Superior temporal gyrus (tissue), 1 donor: ENCODE results near the gene TRAPPC3.

Experiments used
- DNase-seq: peaks from one replicate; pipeline ENCODE4 v3.0.0-alpha.2; 2016; ENCODE audit errors: extremely low spot score

The TRAPPC3 gene

DNA sequence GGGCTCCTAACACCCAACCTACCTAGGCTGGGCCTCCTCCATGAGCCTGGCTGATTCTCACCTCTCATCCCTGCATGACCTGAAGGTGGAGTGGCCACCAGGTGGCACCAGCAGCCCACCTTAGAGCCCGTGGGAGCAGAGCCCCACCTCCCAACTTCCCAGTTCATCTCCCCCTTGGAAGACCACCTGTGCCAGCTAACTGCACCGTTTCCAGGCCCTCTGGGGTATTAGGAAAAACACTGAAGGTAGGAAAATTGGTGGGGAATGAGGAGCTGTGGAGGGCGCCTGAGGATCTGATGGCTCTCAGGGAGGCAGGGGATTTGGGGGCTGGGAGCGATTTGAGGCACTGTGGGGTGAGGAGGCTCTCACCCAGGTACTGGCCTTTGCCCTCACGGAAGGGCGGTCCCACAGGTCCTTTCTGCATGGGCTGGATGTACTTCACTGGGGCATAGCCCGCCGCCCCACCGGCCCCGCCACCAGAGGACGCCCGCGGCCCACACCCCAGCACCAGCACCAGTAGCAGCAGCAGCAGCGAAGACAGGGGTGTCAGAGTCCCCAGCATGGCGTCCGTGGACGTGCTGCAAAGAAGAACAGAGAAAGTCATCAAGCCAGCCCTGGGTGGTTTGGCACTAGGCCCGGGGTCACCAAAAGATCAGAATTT is 49.5 kb downstream of the TRAPPC3 start:
- DNase-seq = peak; percentile 81

DNA sequence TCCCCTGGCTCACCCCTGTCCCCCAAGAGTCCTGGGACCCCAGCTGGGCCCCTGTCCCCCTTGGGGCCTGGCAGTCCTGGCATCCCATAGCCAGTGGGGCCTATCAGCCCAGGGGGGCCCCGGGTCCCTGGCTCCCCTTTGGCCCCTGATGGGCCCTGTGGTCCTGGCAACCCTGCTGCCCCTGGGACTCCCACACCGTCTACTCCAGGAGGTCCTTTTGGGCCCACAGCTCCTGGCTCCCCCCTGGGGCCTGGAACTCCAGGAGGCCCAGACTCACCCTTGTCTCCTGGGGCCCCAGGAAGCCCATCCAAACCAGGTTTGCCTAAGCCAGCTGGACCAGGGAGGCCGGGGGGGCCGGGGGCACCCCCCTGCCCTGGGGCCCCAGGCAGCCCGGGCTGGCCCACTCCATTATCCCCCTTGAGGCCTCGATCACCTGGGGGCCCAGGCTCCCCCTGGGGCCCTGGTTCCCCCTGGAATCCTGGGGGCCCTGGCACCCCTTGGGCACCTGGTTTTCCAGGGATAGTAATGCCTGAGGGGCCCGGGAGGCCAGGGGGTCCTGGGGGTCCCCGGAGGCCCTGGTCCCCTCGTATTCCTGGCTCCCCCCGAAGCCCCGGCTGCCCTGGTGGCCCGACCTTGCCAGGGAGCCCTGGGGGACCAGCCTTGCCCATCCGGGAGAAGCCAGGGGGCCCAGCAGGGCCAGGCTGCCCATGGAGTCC is 50.5 kb downstream of the TRAPPC3 start:
- no peak for DNase-seq

DNA sequence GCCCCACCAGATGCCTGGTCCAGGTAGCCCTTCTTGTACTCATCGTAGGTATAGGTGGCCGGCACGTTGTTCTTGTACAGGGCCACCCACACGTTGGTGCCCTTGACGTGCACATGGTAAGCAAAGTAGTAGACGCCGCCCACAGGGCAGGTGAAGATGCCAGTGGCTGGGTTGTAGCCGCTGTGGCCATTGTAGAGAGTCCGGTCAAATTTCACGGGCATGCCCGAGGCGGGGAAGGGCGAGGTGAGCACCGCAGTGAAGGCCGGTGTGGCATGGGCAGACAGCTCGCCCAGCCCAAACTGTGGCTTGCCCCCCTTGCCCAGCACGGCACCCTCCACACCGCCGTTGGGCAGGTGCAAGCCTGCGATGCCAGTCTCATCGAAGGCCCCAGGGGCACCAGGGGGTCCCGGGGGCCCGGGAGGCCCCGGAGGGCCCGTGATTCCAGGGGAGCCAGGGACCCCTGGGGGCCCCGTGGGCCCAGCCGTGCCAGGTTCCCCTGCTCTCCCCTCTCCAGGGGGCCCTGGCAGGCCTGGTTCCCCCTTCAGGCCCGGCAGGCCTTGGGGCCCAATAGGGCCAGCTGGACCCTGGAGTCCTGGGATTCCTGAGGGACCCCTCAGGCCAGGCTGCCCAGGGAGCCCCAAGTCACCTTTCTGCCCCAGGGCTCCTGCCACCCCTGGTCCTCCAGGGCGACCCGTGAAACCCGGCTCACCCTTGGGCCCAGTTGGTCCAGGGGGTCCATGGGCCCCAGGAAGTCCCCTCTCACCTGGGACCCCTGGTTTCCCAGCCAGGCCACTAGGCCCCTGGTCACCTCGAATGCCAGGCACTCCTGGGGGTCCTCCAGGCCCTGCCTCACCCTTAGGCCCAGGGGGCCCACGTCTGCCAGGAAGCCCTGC is 51.3 kb downstream of the TRAPPC3 start:
- no peak for DNase-seq

DNA sequence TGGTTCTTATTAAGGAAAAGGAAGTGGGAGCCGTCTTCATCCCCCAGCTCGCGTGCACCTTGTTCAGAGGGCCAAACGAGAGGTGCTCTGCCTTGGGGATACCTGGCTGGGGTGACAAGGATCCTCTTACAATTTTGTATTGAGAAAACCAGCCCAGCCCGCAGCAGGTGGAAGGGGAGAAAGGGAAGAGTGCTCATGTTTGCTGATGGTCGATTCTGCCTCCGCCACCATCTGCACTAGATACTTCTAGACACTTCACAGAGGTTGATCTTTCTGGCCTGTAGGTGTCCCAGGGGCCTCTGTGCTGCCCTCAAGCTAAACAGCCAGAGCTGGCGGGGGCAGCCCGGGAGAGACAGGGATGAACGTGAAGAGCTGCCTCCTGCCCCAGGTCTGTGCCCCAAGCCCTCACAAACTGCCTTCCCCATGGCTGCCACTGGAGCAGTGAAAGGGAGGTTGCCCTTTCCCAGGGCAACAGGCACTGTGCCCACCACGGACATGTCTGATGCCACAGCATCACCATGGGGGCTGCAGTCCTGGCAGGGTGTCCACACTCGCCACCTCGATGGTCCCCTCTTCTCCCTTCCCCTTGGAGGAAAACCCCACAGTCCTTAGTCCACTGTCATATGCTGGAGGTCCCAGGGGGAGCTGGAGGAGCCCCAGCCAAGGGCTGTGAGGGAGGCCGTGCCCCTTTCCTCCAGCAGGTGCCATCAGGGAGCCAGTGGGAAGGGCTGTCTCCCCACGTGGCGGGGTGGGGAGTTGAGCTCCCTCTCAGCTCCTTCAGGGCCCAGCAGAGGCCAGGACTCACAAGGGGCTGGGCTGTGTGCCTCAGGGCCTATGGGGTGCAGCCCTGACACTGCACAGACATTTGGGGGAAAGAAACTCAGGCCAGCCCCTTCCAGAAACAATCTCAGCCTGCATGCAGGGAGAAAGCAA is 52.5 kb downstream of the TRAPPC3 start:
- no peak for DNase-seq

DNA sequence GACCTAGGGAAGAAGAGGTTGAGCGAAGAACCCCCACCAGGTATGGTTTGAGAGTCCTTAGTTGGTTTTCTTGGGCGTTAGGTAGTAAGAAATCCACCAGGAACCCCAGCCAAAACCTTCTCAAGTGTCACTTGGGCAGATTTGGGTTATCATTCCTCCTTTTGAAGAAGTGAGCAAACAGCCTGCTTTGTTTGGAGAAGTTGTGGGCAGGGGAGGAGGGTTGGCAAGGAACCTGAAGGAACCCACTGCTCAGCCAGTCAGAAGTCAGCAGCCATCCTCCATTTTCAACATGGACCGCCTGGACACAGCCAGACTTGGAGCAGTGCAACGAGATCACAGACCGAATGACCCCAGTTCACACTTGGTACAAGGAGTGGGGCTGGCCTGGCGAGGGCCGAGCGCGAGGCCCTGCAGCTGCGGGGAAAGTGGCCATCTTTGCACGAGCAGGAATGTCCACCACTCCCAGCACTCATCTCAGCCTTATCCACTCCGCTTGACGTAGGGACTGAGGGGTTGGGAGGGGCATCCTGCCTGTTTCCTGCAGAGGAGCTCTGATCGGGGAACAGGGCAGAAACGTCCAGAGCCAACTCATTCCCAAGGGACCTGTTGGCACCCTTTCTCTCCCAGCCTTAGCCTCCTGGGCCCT is 53.4 kb downstream of the TRAPPC3 start:
- DNase-seq = no peak

DNA sequence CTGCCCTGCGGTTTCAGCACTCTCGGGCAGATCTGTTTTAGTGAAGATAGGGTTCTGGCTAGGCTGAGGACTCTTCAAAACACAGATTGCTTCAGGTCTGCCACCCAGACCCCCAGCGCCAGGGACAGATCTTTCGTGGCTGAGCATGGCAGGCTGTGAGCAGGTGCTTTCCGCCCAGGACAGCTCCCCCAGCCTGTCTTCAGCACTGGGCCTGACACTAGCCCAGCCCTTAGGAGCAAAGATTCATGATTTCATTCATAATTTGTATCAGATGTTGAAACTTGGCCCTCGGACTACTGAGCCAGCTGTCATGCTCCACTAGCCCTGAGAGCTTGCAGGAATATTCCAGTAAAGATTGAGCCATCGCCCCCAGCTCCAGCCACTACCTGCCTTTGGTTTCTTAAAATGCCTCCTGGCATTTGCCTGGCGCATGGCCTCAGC is 54.6 kb downstream of the TRAPPC3 start:
- no peak for DNase-seq

DNA sequence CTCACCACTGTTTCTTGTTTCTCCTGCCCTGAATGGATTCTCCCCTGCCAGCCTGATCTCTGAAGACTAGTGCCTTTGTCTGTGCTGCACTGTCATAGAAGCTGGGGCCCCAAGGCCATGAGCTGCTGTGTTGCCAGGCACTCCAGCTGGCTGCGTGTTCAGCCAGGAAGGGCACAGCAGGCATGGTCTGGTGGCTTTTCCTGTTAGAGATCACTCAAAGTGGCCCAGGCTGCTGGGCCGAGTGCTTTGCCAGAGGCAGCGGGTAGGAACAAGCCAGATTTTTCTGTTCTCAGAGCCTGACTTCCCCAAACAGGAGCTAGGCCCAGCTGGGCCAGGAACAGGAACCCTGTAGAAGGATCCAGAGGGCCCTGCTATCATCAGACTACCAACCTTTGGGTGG is 55.4 kb downstream of the TRAPPC3 start:
- peak; percentile 90 for DNase-seq

DNA sequence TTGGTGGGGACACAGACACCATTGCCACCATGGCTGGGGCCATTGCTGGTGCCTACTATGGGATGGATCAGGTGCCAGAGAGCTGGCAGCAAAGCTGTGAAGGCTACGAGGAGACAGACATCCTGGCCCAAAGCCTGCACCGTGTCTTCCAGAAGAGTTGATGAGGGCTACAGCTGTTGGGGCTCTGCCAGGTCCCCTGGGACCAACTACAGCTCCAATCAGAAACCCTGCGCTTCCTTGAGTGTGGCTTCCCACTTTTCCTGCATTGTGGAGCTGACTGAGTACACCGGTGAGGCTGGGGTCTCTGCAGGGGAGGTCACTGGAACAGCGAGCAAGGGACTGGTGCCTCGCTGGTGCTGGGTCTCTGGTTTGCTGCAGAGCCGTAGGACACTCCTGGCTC is 56.1 kb downstream of the TRAPPC3 start:
- DNase-seq = no peak

DNA sequence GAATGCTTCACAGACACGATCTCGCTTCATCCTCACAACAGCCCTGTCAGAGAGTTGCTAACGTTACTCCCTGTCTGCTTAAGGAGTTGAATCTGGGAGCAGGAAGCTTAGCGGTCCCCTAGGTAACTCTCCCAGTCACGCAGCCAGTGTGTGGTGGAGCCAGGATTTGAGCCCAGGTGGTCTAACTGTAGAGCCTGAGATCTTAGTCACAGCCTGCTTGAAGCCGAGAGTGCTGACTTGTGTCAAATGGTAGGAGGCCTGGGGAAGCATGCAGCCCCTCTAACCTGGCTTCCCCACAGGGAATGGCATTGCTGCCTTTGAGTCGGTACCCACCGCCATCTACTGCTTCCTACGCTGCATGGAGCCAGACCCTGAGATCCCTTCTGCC is 56.5 kb downstream of the TRAPPC3 start:
- no peak for DNase-seq

DNA sequence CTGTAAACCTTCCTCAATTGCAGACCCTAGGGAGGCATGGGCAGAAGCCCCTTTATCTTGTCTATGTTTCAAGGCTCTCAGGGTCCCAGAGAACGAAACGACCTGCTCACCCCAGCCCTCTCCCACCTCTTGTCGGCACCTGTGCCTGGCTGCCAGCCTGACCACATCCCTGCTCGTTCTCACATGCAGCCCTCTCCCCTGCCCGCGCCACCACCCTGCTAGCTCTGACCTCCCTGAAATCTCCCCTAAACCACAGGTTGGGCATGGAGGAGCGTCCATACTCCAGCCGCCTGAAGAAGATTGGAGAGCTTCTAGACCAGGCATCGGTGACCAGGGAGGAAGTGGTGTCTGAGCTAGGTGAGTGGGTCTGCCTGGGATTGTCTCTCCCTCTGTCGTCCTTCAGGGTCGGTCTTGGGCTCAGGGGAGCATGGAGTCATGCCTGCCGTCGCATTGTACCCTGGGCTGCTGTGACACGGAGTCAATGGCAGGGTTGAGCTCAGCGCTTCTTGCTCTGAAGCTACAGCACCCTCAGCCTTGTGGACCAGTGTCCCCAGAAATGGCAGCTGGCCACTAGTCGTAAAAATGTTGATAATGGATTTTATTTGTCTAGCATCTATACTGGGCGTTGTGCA is 57.0 kb downstream of the TRAPPC3 start:
- DNase-seq = no peak

DNA sequence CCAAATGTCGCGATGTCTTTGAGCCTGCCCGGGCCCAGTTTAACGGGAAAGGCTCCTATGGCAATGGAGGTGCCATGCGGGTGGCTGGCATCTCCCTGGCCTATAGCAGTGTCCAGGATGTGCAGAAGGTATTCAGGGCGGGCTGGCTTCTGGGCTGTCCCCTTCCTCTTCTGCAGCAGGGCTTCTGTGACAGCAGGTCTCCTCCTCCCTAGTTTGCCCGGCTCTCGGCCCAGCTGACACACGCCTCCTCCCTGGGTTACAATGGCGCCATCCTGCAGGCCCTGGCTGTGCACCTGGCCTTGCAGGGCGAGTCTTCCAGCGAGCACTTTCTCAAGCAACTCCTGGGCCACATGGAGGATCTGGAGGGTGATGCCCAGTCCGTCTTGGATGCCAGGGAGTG is 57.6 kb downstream of the TRAPPC3 start:
- DNase-seq = no peak

DNA sequence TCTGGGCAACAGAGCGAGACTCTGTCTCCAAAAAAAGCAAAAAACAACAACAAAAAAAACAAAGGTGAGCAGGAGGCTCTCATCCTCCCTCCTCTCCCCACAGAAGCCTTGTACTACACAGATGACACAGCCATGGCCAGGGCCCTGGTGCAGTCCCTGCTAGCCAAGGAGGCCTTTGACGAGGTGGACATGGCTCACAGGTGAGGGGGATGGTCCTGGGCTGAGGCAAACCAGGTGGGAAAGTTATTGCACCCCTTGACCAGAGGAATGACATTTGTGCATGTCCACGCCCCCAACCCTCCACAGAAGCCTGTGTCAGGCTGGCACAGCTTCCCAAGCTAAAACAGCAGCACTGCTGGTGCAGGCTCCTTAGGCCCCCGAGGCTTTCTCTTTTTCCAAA is 58.1 kb downstream of the TRAPPC3 start:
- DNase-seq = no peak

DNA sequence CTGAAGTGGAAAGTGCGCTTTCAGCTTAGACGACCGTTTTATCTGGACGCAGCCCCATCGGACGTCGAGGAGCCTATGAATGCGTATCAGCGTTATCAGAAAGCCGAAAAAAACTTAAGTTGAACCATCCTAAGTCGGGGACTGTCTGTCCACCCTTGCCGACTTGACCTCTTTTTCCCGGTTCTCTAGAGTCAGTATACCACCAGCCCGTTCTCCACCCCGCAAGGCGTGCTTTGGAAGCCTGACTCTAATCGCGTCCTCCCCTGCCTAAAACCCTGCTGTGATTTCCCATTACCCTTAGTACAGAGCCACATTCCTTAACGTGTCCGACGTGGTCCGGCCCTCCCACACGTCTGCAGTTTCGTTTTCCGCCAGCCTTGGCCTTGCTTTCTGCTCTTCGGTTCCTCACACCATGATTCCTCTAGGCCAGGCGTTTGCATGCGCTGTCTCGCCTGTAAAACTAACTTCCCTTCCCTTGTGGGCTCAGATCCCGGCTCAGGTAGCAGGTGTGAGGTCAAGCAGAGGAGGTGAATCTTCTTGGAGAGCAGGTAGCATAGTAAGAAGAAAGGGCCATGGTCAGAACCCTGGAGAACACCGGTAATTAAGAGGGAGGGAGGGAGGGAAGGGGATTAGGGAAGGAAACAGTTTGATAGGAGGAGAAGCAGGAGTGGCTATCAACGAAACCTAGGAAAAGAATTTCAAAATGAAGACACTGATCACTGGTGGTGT is 59.7 kb downstream of the TRAPPC3 start:
- no peak for DNase-seq

DNA sequence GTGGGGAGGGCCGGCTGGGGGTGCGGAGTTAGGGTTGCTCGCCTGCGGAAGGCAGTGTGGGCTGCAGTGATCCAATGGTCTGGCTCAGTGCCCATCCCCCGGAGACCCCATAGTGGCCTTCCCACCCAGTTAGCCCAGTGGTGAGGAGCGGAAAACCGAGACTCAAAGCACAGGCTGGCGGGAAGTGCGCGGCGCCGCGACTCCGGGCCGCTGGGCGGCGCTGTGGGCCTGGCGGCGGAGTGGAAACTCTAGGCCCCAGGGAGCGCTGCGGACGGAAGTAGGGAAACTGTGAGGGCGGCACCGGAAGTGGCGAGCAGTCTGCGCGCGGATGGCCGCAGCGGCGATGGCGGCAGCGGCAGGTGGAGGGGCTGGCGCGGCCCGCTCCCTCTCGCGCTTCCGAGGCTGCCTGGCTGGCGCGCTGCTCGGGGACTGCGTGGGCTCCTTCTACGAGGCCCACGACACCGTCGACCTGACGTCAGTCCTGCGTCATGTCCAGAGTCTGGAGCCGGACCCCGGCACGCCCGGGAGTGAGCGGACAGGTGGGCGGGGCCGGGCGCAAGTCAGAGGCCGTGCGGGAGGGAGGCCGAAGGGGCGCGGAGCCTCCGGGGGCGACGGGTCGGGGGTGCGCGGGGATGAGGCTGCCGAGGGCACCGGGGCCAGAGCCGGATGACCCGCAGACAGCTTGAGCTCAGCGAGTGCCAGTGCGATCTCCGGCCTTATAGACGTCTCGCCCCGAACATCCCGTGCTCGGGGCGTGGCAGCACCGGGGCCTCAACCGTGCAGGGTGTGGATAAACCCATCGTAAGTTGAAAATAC is 60.5 kb downstream of the TRAPPC3 start, which contains the start of gene ADPRS:
TSS of gene ADPRS (plus strand) at position 316 of the 816 bp plus-strand sequence. CDS start at position 329, 13 bp downstream.
- DNase-seq = peak; percentile 89

DNA sequence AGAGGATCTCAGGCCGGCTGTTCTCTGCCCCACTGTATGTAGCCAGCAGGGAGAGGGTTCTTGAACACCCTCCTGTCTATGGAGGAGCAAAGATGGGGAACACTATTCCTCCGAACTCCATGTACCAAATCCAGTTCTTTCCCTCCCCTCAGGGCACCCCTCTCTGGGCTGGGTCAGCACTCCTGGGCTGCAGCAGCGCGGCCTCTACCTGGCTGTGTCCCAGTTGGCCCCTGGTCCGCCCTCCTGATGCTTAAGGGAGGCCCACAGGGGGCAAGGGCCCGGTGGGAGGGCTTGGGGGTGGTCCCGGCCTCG is 61.1 kb downstream of the TRAPPC3 start:
- no peak for DNase-seq

DNA sequence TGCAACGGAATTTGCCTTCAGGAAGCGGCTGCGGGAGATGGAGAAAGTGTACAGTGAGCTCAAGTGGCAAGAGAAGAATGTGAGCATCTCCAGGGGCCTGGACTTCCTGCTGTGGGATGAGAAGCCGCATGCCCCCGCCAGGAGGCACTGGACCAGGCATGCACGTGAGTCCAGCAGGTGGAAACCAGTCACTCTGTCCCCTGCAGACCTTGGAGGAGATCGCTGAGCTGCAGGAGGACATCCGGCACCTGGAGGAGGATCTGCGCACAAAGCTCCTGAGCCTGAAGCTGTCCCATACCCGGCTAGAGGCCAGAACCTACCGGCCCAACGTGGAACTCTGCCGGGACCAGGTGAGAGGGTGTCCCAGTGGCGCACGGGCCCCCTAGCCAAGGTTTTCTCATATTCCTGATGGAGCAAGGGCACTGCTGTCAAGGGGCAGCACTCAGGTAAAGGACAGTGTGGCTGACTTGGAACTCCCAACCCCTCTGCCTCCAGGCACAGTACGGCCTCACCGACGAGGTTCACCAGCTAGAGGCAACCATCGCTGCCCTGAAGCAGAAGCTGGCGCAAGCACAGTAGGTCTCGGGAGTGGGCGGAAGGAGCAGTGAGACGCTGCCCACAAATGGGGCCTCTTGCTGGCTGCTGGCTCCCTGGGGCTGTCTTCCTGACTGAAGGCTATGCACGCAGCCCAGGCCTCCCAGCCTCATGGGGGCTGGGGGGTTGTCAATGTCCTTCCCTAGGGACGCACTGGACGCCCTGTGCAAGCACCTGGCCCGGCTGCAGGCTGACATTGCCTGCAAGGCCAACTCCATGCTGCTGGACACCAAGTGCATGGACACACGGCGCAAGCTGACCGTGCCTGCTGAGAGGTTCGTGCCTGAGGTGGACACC is 61.8 kb downstream of the TRAPPC3 start:
- no peak for DNase-seq
